ENCODE results near the gene PLA1A.

GRCh38 chr3:119632829-119633228, 35.1 kb downstream of the PLA1A start:
- TF ChIP-seq CTCF (conservative IDR thresholded peaks at IDR 0.05; ENCODE audit: low read length) (no peak), EZH2phosphoT487 (IDR thresholded peaks at IDR 0.05; ENCODE audit: borderline replicate concordance) (no peak)

All from Loucy (cell line).